H9 (cell line): ENCODE results near the gene LEF1. TPM values are rescaled to one million over a fixed set of nuclear protein-coding genes. Genes with fewer than 3 reads are reported as not detected.

Experiments
- DNase-seq: peaks from one replicate; pipeline ENCODE4 v3.0.0-alpha.2; 2017
- H2AFZ ChIP-seq: one replicate; pipeline ENCODE4 v1.6.1; 2013; ENCODE audit warnings: mild to moderate bottlenecking, low read length, control low read depth, moderate library complexity
- H2AK5ac ChIP-seq: 2 replicates; pipeline ENCODE4 v1.6.1; 2013; ENCODE audit warnings: low read length, control low read depth, mixed read lengths; ENCODE audit not compliant: insufficient read length
- H2BK120ac ChIP-seq: one replicate; pipeline ENCODE4 v1.6.1; 2013; ENCODE audit warnings: low read depth, mild to moderate bottlenecking, low read length, control low read depth, inconsistent platforms; ENCODE audit not compliant: poor library complexity, severe bottlenecking
- H2BK12ac ChIP-seq: 2 replicates; pipeline ENCODE4 v1.6.1; 2013; ENCODE audit warnings: low read length, control low read depth, mixed read lengths, low read depth; ENCODE audit not compliant: insufficient read length
- H2BK15ac ChIP-seq: 2 replicates; pipeline ENCODE4 v1.6.1; 2013; ENCODE audit warnings: low read depth, low read length, control low read depth
- H2BK20ac ChIP-seq: one replicate; pipeline ENCODE4 v1.6.1; 2013; ENCODE audit warnings: low read depth, mild to moderate bottlenecking, low read length, control low read depth, inconsistent platforms; ENCODE audit not compliant: poor library complexity, severe bottlenecking
- H2BK5ac ChIP-seq: 2 replicates; pipeline ENCODE4 v1.6.1; 2013; ENCODE audit warnings: low read length, control low read depth, mixed read lengths; ENCODE audit not compliant: insufficient read length
- H3K14ac ChIP-seq: 2 replicates; pipeline ENCODE4 v1.6.1; 2013; ENCODE audit warnings: low read length, control low read depth; ENCODE audit not compliant: insufficient read depth
- H3K18ac ChIP-seq: 2 replicates; pipeline ENCODE4 v1.6.1; 2013; ENCODE audit warnings: low read depth, mild to moderate bottlenecking, mixed read lengths, low read length, control low read depth; ENCODE audit not compliant: insufficient read length
- H3K23ac ChIP-seq: 2 replicates; pipeline ENCODE4 v1.6.1; 2013; ENCODE audit warnings: low read length, control low read depth, mixed read lengths, low read depth; ENCODE audit not compliant: insufficient read length
- H3K23me2 ChIP-seq: 2 replicates; pipeline ENCODE4 v1.6.1; 2013; ENCODE audit warnings: low read depth, mild to moderate bottlenecking, mixed read lengths, low read length, control low read depth; ENCODE audit not compliant: insufficient read length, poor library complexity, severe bottlenecking
- H3K27ac ChIP-seq: 2 replicates; pipeline ENCODE4 v1.5.1; 2013; ENCODE audit warnings: low read length, control low read depth, mixed read lengths, low read depth; ENCODE audit not compliant: insufficient read length
- H3K27me3 ChIP-seq: 2 replicates; pipeline ENCODE4 v1.6.1; 2013; ENCODE audit warnings: low read length, control low read depth, inconsistent platforms; ENCODE audit not compliant: insufficient read depth
- H3K4ac ChIP-seq: 2 replicates; pipeline ENCODE4 v1.6.1; 2013; ENCODE audit warnings: low read depth, mild to moderate bottlenecking, control low read depth, inconsistent platforms, low read length, moderate library complexity
- H3K4me1 ChIP-seq: 2 replicates; pipeline ENCODE4 v1.6.1; 2013; ENCODE audit warnings: low read length, control low read depth, inconsistent platforms; ENCODE audit not compliant: insufficient read depth
- H3K4me2 ChIP-seq: 2 replicates; pipeline ENCODE4 v1.6.1; 2013; ENCODE audit warnings: low read length, control low read depth, mixed read lengths; ENCODE audit not compliant: insufficient read length, insufficient read depth
- H3K56ac ChIP-seq: 2 replicates; pipeline ENCODE4 v1.6.1; 2013; ENCODE audit warnings: low read depth, mild to moderate bottlenecking, mixed read lengths, low read length, control low read depth; ENCODE audit not compliant: insufficient read length
- H3K79me1 ChIP-seq: 2 replicates; pipeline ENCODE4 v1.6.1; 2013; ENCODE audit warnings: low read depth, mild to moderate bottlenecking, moderate library complexity, low read length, control low read depth, inconsistent platforms; ENCODE audit not compliant: insufficient read depth, poor library complexity, severe bottlenecking
- H3K79me2 ChIP-seq: 2 replicates; pipeline ENCODE4 v1.6.1; 2013; ENCODE audit warnings: low read length, control low read depth, inconsistent platforms; ENCODE audit not compliant: insufficient read depth
- H3K9ac ChIP-seq: 2 replicates; pipeline ENCODE4 v1.6.1; 2013; ENCODE audit warnings: low read length, control low read depth, mixed read lengths; ENCODE audit not compliant: insufficient read length; ENCODE audit errors: extremely low read depth
- H3K9me3 ChIP-seq: one replicate; pipeline ENCODE4 v1.6.1; 2013; ENCODE audit warnings: low read depth, low read length, inconsistent platforms; ENCODE audit not compliant: control insufficient read depth
- H3T11ph ChIP-seq: one replicate; pipeline ENCODE4 v1.6.1; 2013; ENCODE audit warnings: mild to moderate bottlenecking, low read length, control low read depth, inconsistent platforms
- H4K20me1 ChIP-seq: one replicate; pipeline ENCODE4 v1.6.1; 2013; ENCODE audit not compliant: control insufficient read depth, insufficient read length, insufficient read depth
- H4K5ac ChIP-seq: 2 replicates; pipeline ENCODE4 v1.6.1; 2013; ENCODE audit warnings: low read depth, mild to moderate bottlenecking, mixed read lengths, low read length, control low read depth; ENCODE audit not compliant: insufficient read length
- H4K8ac ChIP-seq: replicated peaks from 2 replicates; pipeline ENCODE4 v1.6.1; 2013; ENCODE audit warnings: low read length, control low read depth, mixed read lengths, low read depth; ENCODE audit not compliant: insufficient read length
- H4K91ac ChIP-seq: 2 replicates; pipeline ENCODE4 v1.6.1; 2013; ENCODE audit warnings: low read depth, mild to moderate bottlenecking, moderate library complexity, mixed read lengths, low read length, control low read depth; ENCODE audit not compliant: insufficient read length
- H3K27ac Mint-ChIP-seq, 3 experiments: 2 replicates in 2 of 3; 3 replicates in 1 of 3; pipeline ENCODE4 v1.8.0; 2020 to 2021; ENCODE audit warnings: mixed read lengths in 3 of 3, mild to moderate bottlenecking in 1 of 3, moderate library complexity in 1 of 3
- H3K27me3 Mint-ChIP-seq: 2 replicates; pipeline ENCODE4 v1.8.0; 2021; ENCODE audit warnings: low read depth, mild to moderate bottlenecking, moderate library complexity, mixed read lengths
- H3K36me3 Mint-ChIP-seq, 3 experiments: 2 replicates in 2 of 3; 3 replicates in 1 of 3; pipeline ENCODE4 v1.8.0; 2020 to 2021; ENCODE audit warnings: low read depth in 3 of 3, mixed read lengths in 3 of 3; ENCODE audit not compliant: insufficient read depth in 1 of 3
- H3K4me1 Mint-ChIP-seq, 2 experiments: 2 replicates each; pipeline ENCODE4 v1.8.0; 2020; ENCODE audit warnings: mixed read lengths in 2 of 2
- H3K4me3 Mint-ChIP-seq, 2 experiments: 2 replicates in 1 of 2; 3 replicates in 1 of 2; pipeline ENCODE4 v1.8.0; 2020 to 2021; ENCODE audit warnings: mild to moderate bottlenecking in 2 of 2, mixed read lengths in 2 of 2, moderate library complexity in 1 of 2
- H3K9me3 Mint-ChIP-seq, 2 experiments: 2 replicates in 1 of 2; 3 replicates in 1 of 2; pipeline ENCODE4 v1.8.0; 2020; ENCODE audit warnings: mild to moderate bottlenecking in 2 of 2, mixed read lengths in 2 of 2, moderate library complexity in 1 of 2
- CTCF ChIP-seq: fragments of 200-600 bp; sonication (generic); conservative IDR thresholded peaks from 3 replicates; pipeline ENCODE4 v1.8.0; 2021; ENCODE audit warnings: antibody characterized with exemption, mild to moderate bottlenecking
- total RNA-seq: library from RNA; stranded (reverse); gene quantifications from 2 replicates; pipeline ENCODE4 v1.2.1, GENCODE V29; 2021

Gene LEF1
- total RNA-seq, 1 experiment from 2014 or later: 2.5 TPM

DNA sequence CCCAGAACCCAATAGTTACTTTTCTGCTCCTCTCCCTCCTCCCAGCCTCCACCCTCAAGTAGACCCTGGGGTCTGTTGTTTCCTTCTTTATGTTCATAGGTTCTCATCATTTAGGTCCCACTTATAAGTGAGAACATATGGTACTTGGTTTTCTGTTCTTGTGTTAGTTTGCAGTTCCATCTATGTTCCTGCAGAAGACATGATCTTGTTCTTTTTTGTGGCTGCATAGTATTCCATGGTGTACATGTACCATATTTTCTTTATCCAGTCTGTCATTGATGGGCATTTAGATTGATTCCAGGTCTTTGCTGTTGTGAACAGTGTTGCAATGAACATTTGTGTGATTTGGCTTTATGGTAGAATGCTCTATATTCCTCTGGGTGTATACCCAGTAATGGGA lies 47.8 kb upstream of the LEF1 start:
- Histone ChIP-seq H2AK5ac (no peak overlapping the region), H4K91ac (no peak overlapping the region), H3K4me2 (no peak overlapping the region), H2BK120ac (no peak overlapping the region), H3K9me3 (no peaks in the 10 kb centered on the region), H2BK12ac (no peak overlapping the region), H3K4ac (no peak overlapping the region), H3K23me2 (no peaks in the 10 kb centered on the region), H3K79me2 (no peaks in the 10 kb centered on the region), H3K56ac (no peak overlapping the region), H2BK5ac (no peak overlapping the region), H3K14ac (no peak overlapping the region), H2BK15ac (no peak overlapping the region), H3K27me3 (no peaks in the 10 kb centered on the region; the same call in 1 of the 2 replicates), H3T11ph (no peak overlapping the region), H2AFZ (no peak overlapping the region), H4K5ac (no peak overlapping the region), H3K79me1 (no peaks in the 10 kb centered on the region), H3K4me1 (no peaks in the 10 kb centered on the region), H2BK20ac (no peak overlapping the region), H3K23ac (no peak overlapping the region), H3K18ac (no peak overlapping the region), H4K20me1 (no peaks in the 10 kb centered on the region), H4K8ac (no peak overlapping the region), H3K27ac (no peak overlapping the region), H3K9ac (no peak overlapping the region)
- Mint-ChIP-seq H3K4me3 (no peak overlapping the region), H3K4me1 (peaks cover 0 to 2% of the 10 kb centered on the region in 2 experiments; a peak in 1 of 4 replicates), H3K27ac (no peak overlapping the region), H3K9me3 (peaks cover 0 to 5% of the 10 kb centered on the region in 2 experiments; a peak in 3 of 5 replicates), H3K27me3 (peaks cover 6% of the 10 kb centered on the region), H3K36me3 (peaks cover 0 to 4% (median 0%) of the 10 kb centered on the region in 3 experiments; a peak in 1 of 7 replicates)
- DNase-seq: no peak
- TF ChIP-seq CTCF: no peak
